IPS-NIHi7 (cell line): ENCODE data around the gene PLPP3.

Source experiments
- DNase-seq: peaks from one replicate; pipeline ENCODE4 v3.0.0; 2012; ENCODE audit warnings: mixed read lengths; ENCODE audit errors: extremely low spot score

The PLPP3 gene

GRCh38 chr1:56547977-56548376 lies 31.4 kb downstream of the PLPP3 start:
- DNase-seq = no peak

- no peak for DNase-seq
Measured at GRCh38 chr1:56547473-56547872, 31.9 kb downstream of the PLPP3 start.

- no peak for DNase-seq
Measured at GRCh38 chr1:56545711-56546110, 33.7 kb downstream of the PLPP3 start.

GRCh38 chr1:56543783-56544612 lies 35.4 kb downstream of the PLPP3 start:
- no peak for DNase-seq

- DNase-seq = no peak
Measured at GRCh38 chr1:56542651-56543050, 36.7 kb downstream of the PLPP3 start.

GRCh38 chr1:56541408-56541807 lies 38.0 kb downstream of the PLPP3 start:
- DNase-seq = no peak

GRCh38 chr1:56540467-56540866 lies 38.9 kb downstream of the PLPP3 start:
- no peak for DNase-seq

GRCh38 chr1:56539520-56539931 lies 39.8 kb downstream of the PLPP3 start:
- no peak for DNase-seq

GRCh38 chr1:56538532-56538931 lies 40.8 kb downstream of the PLPP3 start:
- DNase-seq = no peak

GRCh38 chr1:56537660-56538059 lies 41.7 kb downstream of the PLPP3 start:
- DNase-seq = no peak

- no peak for DNase-seq
Measured at GRCh38 chr1:56535939-56536338, 43.4 kb downstream of the PLPP3 start.

GRCh38 chr1:56535362-56535761 lies 44.0 kb downstream of the PLPP3 start:
- peak; percentile 64 for DNase-seq

- no peak for DNase-seq
Measured at GRCh38 chr1:56534130-56534651, 45.2 kb downstream of the PLPP3 start.

GRCh38 chr1:56533621-56534020 lies 45.7 kb downstream of the PLPP3 start:
- DNase-seq = no peak

GRCh38 chr1:56533197-56533596 lies 46.2 kb downstream of the PLPP3 start:
- no peak for DNase-seq

- DNase-seq = no peak
Measured at GRCh38 chr1:56532350-56532683, 47.0 kb downstream of the PLPP3 start.

GRCh38 chr1:56531624-56532349 lies 47.6 kb downstream of the PLPP3 start:
- no peak for DNase-seq

- DNase-seq = no peak
Measured at GRCh38 chr1:56529801-56530200, 49.6 kb downstream of the PLPP3 start.

GRCh38 chr1:56527548-56528302 lies 51.6 kb downstream of the PLPP3 start:
- no peak for DNase-seq

- no peak for DNase-seq
Measured at GRCh38 chr1:56526571-56527174, 52.7 kb downstream of the PLPP3 start.

- no peak for DNase-seq
Measured at GRCh38 chr1:56525489-56526041, 53.8 kb downstream of the PLPP3 start.

- no peak for DNase-seq
Measured at GRCh38 chr1:56524263-56524662, 55.1 kb downstream of the PLPP3 start.
